SU-DHL-6 (cell line): ENCODE data around the gene ZNF45.
"Not testable (repeated sequence)": the region's sequence is repeated elsewhere in the genome, so short reads cannot be mapped to it uniquely, and the experiment has no call there.

ENCODE experiments used
- H2AFZ ChIP-seq: fragments of 200-600 bp; sonication (generic); 2 replicates; pipeline ENCODE4 v1.6.1; 2014; ENCODE audit warnings: low read depth, mild to moderate bottlenecking, moderate library complexity, mixed read lengths, antibody characterized with exemption, low read length; ENCODE audit not compliant: severe bottlenecking
- H3F3A ChIP-seq: fragments of 200-600 bp; shearing (Covaris generic); 2 replicates; pipeline ENCODE4 v1.6.0; 2016; ENCODE audit warnings: antibody characterized with exemption, mild to moderate bottlenecking; ENCODE audit not compliant: insufficient read depth
- H3K27ac ChIP-seq: fragments of 200-600 bp; sonication (generic); 2 replicates; pipeline ENCODE4 v1.5.1; 2016; ENCODE audit warnings: low read depth, mild to moderate bottlenecking, low read length, moderate library complexity, mixed read lengths
- H3K27me3 ChIP-seq: fragments of 200-600 bp; sonication (generic), shearing (Covaris generic); 2 replicates; pipeline ENCODE4 v1.6.0; 2014; ENCODE audit warnings: mild to moderate bottlenecking, low read length
- H3K36me3 ChIP-seq: fragments of 200-600 bp; sonication (generic); 2 replicates; pipeline ENCODE4 v1.6.1; 2014; ENCODE audit warnings: mild to moderate bottlenecking, low read length, mixed read lengths
- H3K4me2 ChIP-seq: fragments of 300-600, 200-600 bp; shearing (Covaris generic), sonication (generic); 2 replicates; pipeline ENCODE4 v1.6.0; 2014; ENCODE audit warnings: low read length, low read depth, mild to moderate bottlenecking; ENCODE audit not compliant: poor library complexity, severe bottlenecking
- H3K4me3 ChIP-seq: fragments of 200-600 bp; sonication (generic); 2 replicates; pipeline ENCODE4 v1.5.1; 2014; ENCODE audit warnings: antibody characterized with exemption, low read length, mild to moderate bottlenecking, mixed read lengths; ENCODE audit not compliant: insufficient read depth, poor library complexity, severe bottlenecking
- H3K79me2 ChIP-seq: fragments of 200-600 bp; sonication (generic); 2 replicates; pipeline ENCODE4 v1.6.1; 2014; ENCODE audit warnings: mild to moderate bottlenecking, low read length, moderate library complexity; ENCODE audit not compliant: insufficient read depth
- H3K9ac ChIP-seq: fragments of 200-600 bp; sonication (generic); 2 replicates; pipeline ENCODE4 v1.7.0; 2014; ENCODE audit warnings: mild to moderate bottlenecking, low read length
- H3K9me2 ChIP-seq: fragments of 200-600 bp; sonication (generic); replicated peaks from 2 replicates; pipeline ENCODE4 v1.6.1; 2014; ENCODE audit warnings: low read length; ENCODE audit not compliant: insufficient read depth
- H3K9me3 ChIP-seq: fragments of 200-600 bp; sonication (generic); 2 replicates; pipeline ENCODE4 v1.6.1; 2014; ENCODE audit warnings: low read length, mixed read lengths; ENCODE audit not compliant: insufficient read depth
- H4K20me1 ChIP-seq: fragments of 200-600 bp; sonication (generic); 2 replicates; pipeline ENCODE4 v1.6.1; 2014; ENCODE audit warnings: low read depth, mild to moderate bottlenecking, antibody characterized with exemption, low read length, moderate library complexity, mixed read lengths
- EZH2phosphoT487 ChIP-seq: fragments of 200-600 bp; sonication (generic), shearing (Covaris generic); conservative IDR thresholded peaks from 2 replicates; pipeline ENCODE4 v1.6.1; 2018; ENCODE audit warnings: mild to moderate bottlenecking, antibody characterized with exemption, low read length, moderate library complexity, mixed read lengths
- TF ChIP-seq, protein P1 (sequence below): fragments of 200-600 bp; sonication (generic); IDR thresholded peaks from one replicate; pipeline ENCODE4 v1.5.1; 2017; ENCODE audit warnings: antibody characterized with exemption, mild to moderate bottlenecking, low read length, moderate library complexity; ENCODE audit not compliant: insufficient read depth, poor library complexity, severe bottlenecking

ZNF45 gene

DNA sequence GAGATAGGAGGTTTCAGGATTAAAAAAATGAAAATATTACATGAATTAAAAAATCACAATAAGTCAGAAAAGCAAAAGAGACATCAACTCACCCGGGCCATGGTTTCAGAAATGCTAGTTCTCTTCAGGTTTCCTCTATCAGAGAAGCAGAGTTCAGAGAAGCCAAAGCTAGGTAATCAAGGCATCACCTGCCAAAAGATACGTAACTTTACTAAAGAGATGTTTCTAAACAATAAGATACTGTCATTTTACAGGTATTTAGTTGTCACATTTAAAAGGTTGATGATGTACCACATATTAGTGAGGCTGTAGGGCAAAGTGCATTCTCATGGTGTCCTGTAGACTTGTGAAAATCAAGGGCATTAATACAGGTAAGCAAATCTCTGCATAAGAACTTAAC, 51.2 kb downstream of the ZNF45 start, which contains the start of gene ZNF404:
Gene ZNF404, minus strand, starts transcription at position 101 of the 400 bp plus-strand sequence.
- Histone ChIP-seq H4K20me1 (no peaks in the 10 kb centered on the region), H3K79me2 (no peaks in the 10 kb centered on the region), H3K9me2 (no peaks in the 10 kb centered on the region; the same call in 1 of the 2 replicates), H3K9ac (no peak within 1 kb of the TSS), H3K36me3 (no peaks in the 10 kb centered on the region), H3F3A (no peaks in the 10 kb centered on the region), H3K9me3 (peaks cover 11% of the 10 kb centered on the region; the same call in 1 of the 2 replicates), H2AFZ (no peak within 1 kb of the TSS), H3K4me2 (no peak within 1 kb of the TSS), H3K27me3 (no peaks in the 10 kb centered on the region), H3K4me3 (no peak within 1 kb of the TSS), H3K27ac (no peak within 1 kb of the TSS)
- TF ChIP-seq EZH2phosphoT487: no peak
- TF ChIP-seq, protein P1, sequence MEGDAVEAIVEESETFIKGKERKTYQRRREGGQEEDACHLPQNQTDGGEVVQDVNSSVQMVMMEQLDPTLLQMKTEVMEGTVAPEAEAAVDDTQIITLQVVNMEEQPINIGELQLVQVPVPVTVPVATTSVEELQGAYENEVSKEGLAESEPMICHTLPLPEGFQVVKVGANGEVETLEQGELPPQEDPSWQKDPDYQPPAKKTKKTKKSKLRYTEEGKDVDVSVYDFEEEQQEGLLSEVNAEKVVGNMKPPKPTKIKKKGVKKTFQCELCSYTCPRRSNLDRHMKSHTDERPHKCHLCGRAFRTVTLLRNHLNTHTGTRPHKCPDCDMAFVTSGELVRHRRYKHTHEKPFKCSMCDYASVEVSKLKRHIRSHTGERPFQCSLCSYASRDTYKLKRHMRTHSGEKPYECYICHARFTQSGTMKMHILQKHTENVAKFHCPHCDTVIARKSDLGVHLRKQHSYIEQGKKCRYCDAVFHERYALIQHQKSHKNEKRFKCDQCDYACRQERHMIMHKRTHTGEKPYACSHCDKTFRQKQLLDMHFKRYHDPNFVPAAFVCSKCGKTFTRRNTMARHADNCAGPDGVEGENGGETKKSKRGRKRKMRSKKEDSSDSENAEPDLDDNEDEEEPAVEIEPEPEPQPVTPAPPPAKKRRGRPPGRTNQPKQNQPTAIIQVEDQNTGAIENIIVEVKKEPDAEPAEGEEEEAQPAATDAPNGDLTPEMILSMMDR: no peak

DNA sequence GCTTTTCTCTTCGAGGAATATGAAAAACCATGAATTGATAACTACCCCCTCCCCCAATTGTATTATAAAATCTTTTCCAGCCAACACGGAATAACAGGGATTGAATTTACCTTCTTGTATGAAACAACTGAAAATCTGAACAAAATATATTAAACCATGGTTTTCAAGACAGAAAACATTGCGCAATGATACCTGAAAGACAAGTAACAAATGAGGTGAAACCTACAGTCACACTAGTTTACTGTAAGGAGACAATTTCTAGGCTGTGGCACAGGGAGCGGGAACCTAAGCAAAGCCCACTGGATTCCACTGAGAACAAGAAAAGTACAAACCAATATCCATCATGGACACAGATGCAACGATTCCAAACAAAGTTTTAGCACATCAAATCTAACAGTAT, 54.6 kb downstream of the ZNF45 start:
- Histone ChIP-seq H3K36me3 (no peaks in the 10 kb centered on the region), H3K9ac (no peak overlapping the region), H3K4me2 (no peak overlapping the region), H3K27me3 (no peaks in the 10 kb centered on the region), H3F3A (no peaks in the 10 kb centered on the region), H2AFZ (no peak overlapping the region), H3K27ac (no peak overlapping the region), H3K4me3 (no peak overlapping the region), H3K79me2 (no peaks in the 10 kb centered on the region), H3K9me3 (peaks cover 15% of the 10 kb centered on the region; the same call in 1 of the 2 replicates), H3K9me2 (no peaks in the 10 kb centered on the region), H4K20me1 (no peaks in the 10 kb centered on the region)
- TF ChIP-seq EZH2phosphoT487: no peak
- TF ChIP-seq, protein P1: no peak

DNA sequence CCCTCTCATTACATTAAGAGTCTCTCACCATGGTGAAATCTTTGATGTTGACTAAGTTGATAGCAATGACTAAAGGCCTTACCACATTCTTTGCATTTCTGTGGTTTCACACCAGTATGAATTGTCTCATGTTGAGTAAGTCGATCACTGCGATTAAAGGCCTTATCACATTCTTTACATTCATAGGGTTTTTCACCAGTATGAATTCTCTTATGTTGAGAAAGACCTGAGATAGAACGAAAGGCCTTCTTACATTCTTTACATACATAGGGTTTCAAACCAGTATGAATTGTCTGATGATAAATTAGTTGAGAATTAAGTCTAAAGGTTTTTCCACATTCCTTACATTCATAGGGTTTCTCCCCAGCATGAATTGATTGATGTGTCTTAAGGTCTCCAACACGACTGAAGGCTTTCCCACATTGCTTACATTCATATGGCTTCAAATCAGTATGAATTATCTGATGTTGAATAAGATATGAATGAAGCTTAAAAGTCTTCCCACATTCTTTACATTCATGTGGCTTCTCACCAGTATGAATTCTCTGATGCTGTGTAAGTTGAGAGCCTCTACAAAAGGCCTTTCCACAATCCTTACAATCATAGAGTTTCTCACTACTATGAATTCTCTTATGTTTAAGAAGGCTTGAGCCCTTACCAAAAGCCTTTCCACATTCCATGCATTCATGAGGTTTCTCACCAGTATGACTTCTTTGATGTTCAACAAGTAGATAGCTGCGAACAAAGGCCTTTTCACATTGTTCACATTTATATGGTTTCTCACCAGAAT, 62.3 kb downstream of the ZNF45 start:
- peaks cover 38% of the 10 kb centered on the region for H3K9me3 ChIP-seq
- no peak overlapping the region for H3K27ac ChIP-seq
- no peak overlapping the region for H2AFZ ChIP-seq
- H3K36me3 ChIP-seq: peaks cover 5% of the 10 kb centered on the region; the same call in 1 of the 2 replicates
- no peak overlapping the region for H3K4me3 ChIP-seq
- no peak overlapping the region for H3K9ac ChIP-seq
- H3K9me2 ChIP-seq: no peaks in the 10 kb centered on the region
- H3K79me2 ChIP-seq: no peaks in the 10 kb centered on the region
- no peaks in the 10 kb centered on the region for H3F3A ChIP-seq
- H3K4me2 ChIP-seq: no peak overlapping the region
- no peaks in the 10 kb centered on the region for H3K27me3 ChIP-seq
- TF ChIP-seq EZH2phosphoT487: no peak
- TF ChIP-seq, protein P1: no peak
- H4K20me1 ChIP-seq: no peaks in the 10 kb centered on the region

DNA sequence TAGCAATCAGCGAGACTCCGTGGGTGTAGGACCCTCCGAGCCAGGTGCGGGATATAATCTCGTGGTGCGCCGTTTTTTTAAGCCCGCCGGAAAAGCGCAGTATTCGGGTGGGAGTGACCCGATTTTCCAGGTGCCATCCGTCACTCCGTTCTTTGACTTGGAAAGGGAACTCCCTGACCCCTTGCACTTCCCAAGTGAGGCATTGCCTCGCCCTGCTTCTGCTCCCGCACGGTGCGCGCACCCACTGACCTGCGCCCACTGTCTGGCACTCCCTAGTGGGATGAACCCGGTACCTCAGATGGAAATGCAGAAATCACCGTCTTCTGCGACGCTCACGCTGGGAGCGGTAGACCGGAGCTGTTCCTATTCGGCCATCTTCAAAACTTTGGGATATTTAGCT, 68.2 kb downstream of the ZNF45 start:
- H4K20me1 ChIP-seq, H3K4me2 ChIP-seq, H3K9me2 ChIP-seq, H3K27me3 ChIP-seq, H3K79me2 ChIP-seq, H3F3A ChIP-seq, H2AFZ ChIP-seq, H3K9ac ChIP-seq, H3K36me3 ChIP-seq, H3K4me3 ChIP-seq, H3K27ac ChIP-seq: not testable (repeated sequence)
- H3K9me3 ChIP-seq: peaks cover 11% of the 10 kb centered on the region; the same call in 1 of the 2 replicates
